Natural killer cell (primary cell): Measurements from ENCODE around the gene ESR2. TPM values are rescaled to one million over a fixed set of nuclear protein-coding genes. Genes with fewer than 3 reads are reported as not detected.
"Not testable (repeated sequence)": the region's sequence is repeated elsewhere in the genome, so short reads cannot be mapped to it uniquely, and the experiment has no call there.

Experiments
- ATAC-seq, 3 donors: fragments of 150-1000 bp in 2 of 3; fragments of 200-7000 bp in 1 of 3; cut with Tn5 transposase; 1 replicate in 1 of 3; 2 replicates in 2 of 3; pipeline ENCODE4 v1.10.0; 2021; ENCODE audit warnings: mild to moderate bottlenecking in 2 of 3, moderate library complexity in 2 of 3
- DNase-seq, 2 donors: peaks; one replicate each; pipeline versions ENCODE4 v3.0.0 to v3.0.0-alpha.2; 2013 to 2021; ENCODE audit warnings: mixed read lengths in 1 of 2
- H3K27ac ChIP-seq: one replicate; pipeline ENCODE4 v1.5.1; 2013; ENCODE audit warnings: mild to moderate bottlenecking, low read length
- H3K27me3 ChIP-seq: one replicate; pipeline ENCODE4 v1.6.1; 2013; ENCODE audit warnings: low read length; ENCODE audit not compliant: control insufficient read depth, insufficient read depth
- H3K36me3 ChIP-seq: one replicate; pipeline ENCODE4 v1.6.1; 2013; ENCODE audit warnings: low read length; ENCODE audit not compliant: control insufficient read depth, insufficient read depth
- H3K4me1 ChIP-seq: one replicate; pipeline ENCODE4 v1.6.1; 2013; ENCODE audit warnings: low read length; ENCODE audit not compliant: control insufficient read depth, insufficient read depth
- H3K4me3 ChIP-seq: one replicate; pipeline ENCODE4 v1.5.1; 2013; ENCODE audit warnings: low read length
- H3K9me3 ChIP-seq: one replicate; pipeline ENCODE4 v1.6.1; 2013; ENCODE audit warnings: low read length; ENCODE audit not compliant: control insufficient read depth, insufficient read depth
- H3K27ac Mint-ChIP-seq, 2 donors: one replicate each; pipeline ENCODE4 v1.8.0; 2022; ENCODE audit warnings: mild to moderate bottlenecking in 2 of 2, mixed read lengths in 2 of 2, moderate library complexity in 1 of 2
- H3K27me3 Mint-ChIP-seq, 2 donors: one replicate each; pipeline ENCODE4 v1.8.0; 2022; ENCODE audit warnings: low read depth in 2 of 2, mixed read lengths in 2 of 2
- H3K36me3 Mint-ChIP-seq: one replicate; pipeline ENCODE4 v1.8.0; 2022; ENCODE audit warnings: mixed read lengths
- H3K4me1 Mint-ChIP-seq, 2 donors: one replicate each; pipeline ENCODE4 v1.8.0; 2022; ENCODE audit warnings: mixed read lengths in 2 of 2
- H3K4me3 Mint-ChIP-seq: one replicate; pipeline ENCODE4 v1.8.0; 2022; ENCODE audit warnings: mild to moderate bottlenecking, moderate library complexity, mixed read lengths
- H3K9me3 Mint-ChIP-seq, 2 donors: one replicate each; pipeline ENCODE4 v1.8.0; 2022; ENCODE audit warnings: mixed read lengths in 2 of 2
- CTCF ChIP-seq: fragments of 200-600 bp; IDR thresholded peaks from one replicate; pipeline ENCODE4 v1.8.0; 2022; ENCODE audit warnings: antibody characterized with exemption
- WGBS: methylation state at CpG from one replicate; pipeline ENCODE4 v1.1.7; 2013; ENCODE audit warnings: missing lambda C conversion rate; ENCODE audit not compliant: insufficient coverage; 5-methylcytosine and 5-hydroxymethylcytosine counted together
- intact Hi-C: fragments of 100-400 bp; cut with micrococcal nuclease; formaldehyde crosslinking; loops from one replicate; pipeline ENCODE4 v1.14.2; 2022
- total RNA-seq, 4 donors: library from RNA; stranded (reverse); fragments of 120-200 nt in 1 of 4; gene quantifications; one replicate each; pipeline versions ENCODE4 v1.2.3 to v1.2.4, GENCODE V29; 2013 to 2022

Gene ESR2
- total RNA-seq, 3 donors from 2014 or later (not counting 1 experiment from before 2014, with no cell fraction given), result 0.53 TPM; not detected in 2

GRCh38 chr14:64213086-64213485 is 81.1 kb downstream of the ESR2 start:
- peak overlapping the region in 1 of 2 donors; percentile 48 for H3K27ac Mint-ChIP-seq
- intact Hi-C loops, result no loop called here
- no peak overlapping the region for H3K4me3 Mint-ChIP-seq
- Histone ChIP-seq H3K4me3 (no peak overlapping the region), H3K4me1 (peaks cover 14% of the 10 kb centered on the region), H3K36me3 (peaks cover 83% of the 10 kb centered on the region), H3K27ac (no peak overlapping the region), H3K9me3 (no peaks in the 10 kb centered on the region), H3K27me3 (no peaks in the 10 kb centered on the region)
- H3K4me1 Mint-ChIP-seq, result peaks cover 0 to 4% of the 10 kb centered on the region in 2 donors
- no peak for TF ChIP-seq CTCF
- 96% methylated on average over 5 of the region's 5 CpGs for WGBS
- DNase-seq, result no peak
- H3K9me3 Mint-ChIP-seq, result no peaks in the 10 kb centered on the region
- no peak for ATAC-seq
- H3K27me3 Mint-ChIP-seq, result no peaks in the 10 kb centered on the region
- peaks cover 39% of the 10 kb centered on the region for H3K36me3 Mint-ChIP-seq

- H3K9me3 ChIP-seq, result no peaks in the 10 kb centered on the region
- WGBS, result 97% methylated on average over 8 of the region's 8 CpGs
- no peak overlapping the region for H3K4me3 Mint-ChIP-seq
- ATAC-seq (no peak), DNase-seq (no peak)
- no peak for TF ChIP-seq CTCF
- no peak overlapping the region for H3K4me3 ChIP-seq
- H3K36me3 Mint-ChIP-seq, result peaks cover 34% of the 10 kb centered on the region
- no peak overlapping the region for H3K27ac ChIP-seq
- no peaks in the 10 kb centered on the region for H3K27me3 Mint-ChIP-seq
- peaks cover 0 to 4% of the 10 kb centered on the region in 2 donors for H3K4me1 Mint-ChIP-seq
- H3K27ac Mint-ChIP-seq, result peak overlapping the region in 1 of 2 donors; percentile 26
- peaks cover 14% of the 10 kb centered on the region for H3K4me1 ChIP-seq
- intact Hi-C loops, result no loop called here
- H3K9me3 Mint-ChIP-seq, result no peaks in the 10 kb centered on the region
- no peaks in the 10 kb centered on the region for H3K27me3 ChIP-seq
- peaks cover 83% of the 10 kb centered on the region for H3K36me3 ChIP-seq
Observed at GRCh38 chr14:64212666-64213065, 81.5 kb downstream of the ESR2 start.

- ATAC-seq, H3K9me3 Mint-ChIP-seq, H3K27me3 ChIP-seq, H3K9me3 ChIP-seq, DNase-seq, H3K4me3 Mint-ChIP-seq, H3K27me3 Mint-ChIP-seq, intact Hi-C loops, H3K4me3 ChIP-seq, H3K27ac ChIP-seq, H3K4me1 Mint-ChIP-seq: not testable (repeated sequence)
- Mint-ChIP-seq H3K36me3 (peaks cover 18% of the 10 kb centered on the region), H3K27ac (peak overlapping the region in 1 of 2 donors; percentile 0)
- WGBS, result 89% methylated on average over 6 of the region's 6 CpGs
- Histone ChIP-seq H3K4me1 (peaks cover 14% of the 10 kb centered on the region), H3K36me3 (peaks cover 68% of the 10 kb centered on the region)
Observed at GRCh38 chr14:64210912-64211311, 83.3 kb downstream of the ESR2 start.

GRCh38 chr14:64210216-64210615 is 84.0 kb downstream of the ESR2 start:
- Mint-ChIP-seq H3K4me1 (peaks cover 6 to 12% of the 10 kb centered on the region in 2 donors), H3K4me3 (no peak overlapping the region), H3K36me3 (peaks cover 11% of the 10 kb centered on the region), H3K27me3 (no peaks in the 10 kb centered on the region), H3K9me3 (no peaks in the 10 kb centered on the region), H3K27ac (no peak overlapping the region)
- Histone ChIP-seq H3K4me3 (no peak overlapping the region), H3K9me3 (no peaks in the 10 kb centered on the region), H3K4me1 (peaks cover 14% of the 10 kb centered on the region), H3K27me3 (no peaks in the 10 kb centered on the region), H3K27ac (no peak overlapping the region), H3K36me3 (peaks cover 62% of the 10 kb centered on the region)
- ATAC-seq, result no peak
- no peak for DNase-seq
- no peak for TF ChIP-seq CTCF
- 90% methylated on average over 12 of the region's 12 CpGs for WGBS
- intact Hi-C loops, result no loop called here
